KMS-11 (cell line): Measurements from ENCODE around the gene PICALM.
A peak's percentile ranks its signal among the peaks of the same experiment; 100 is the strongest.

ENCODE experiments used
- H2AFZ ChIP-seq: fragments of 200-600 bp; sonication (generic); 2 replicates; pipeline ENCODE4 v1.6.1; 2016; ENCODE audit warnings: antibody characterized with exemption, mixed run types, low read depth
- H3K27ac ChIP-seq: fragments of 200-600 bp; sonication (generic); 2 replicates; pipeline ENCODE4 v1.6.1; 2016; ENCODE audit warnings: mild to moderate bottlenecking, mixed run types
- H3K27me3 ChIP-seq: fragments of 200-600 bp; sonication (generic); 2 replicates; pipeline ENCODE4 v1.6.1; 2017; ENCODE audit warnings: mild to moderate bottlenecking, low read depth, mixed run types, moderate library complexity; ENCODE audit not compliant: insufficient read depth
- H3K36me3 ChIP-seq: fragments of 200-600 bp; sonication (generic); 2 replicates; pipeline ENCODE4 v1.6.1; 2017; ENCODE audit warnings: mild to moderate bottlenecking, mixed run types; ENCODE audit not compliant: insufficient read depth
- H3K4me1 ChIP-seq: fragments of 200-600 bp; sonication (generic); 2 replicates; pipeline ENCODE4 v1.6.1; 2016; ENCODE audit warnings: mild to moderate bottlenecking, low read depth, mixed run types; ENCODE audit not compliant: poor library complexity, severe bottlenecking
- H3K4me2 ChIP-seq: fragments of 200-600 bp; sonication (generic); 2 replicates; pipeline ENCODE4 v1.7.0; 2016; ENCODE audit warnings: mild to moderate bottlenecking, mixed run types
- H3K4me3 ChIP-seq: fragments of 200-600 bp; sonication (generic); IDR thresholded peaks from 2 replicates; pipeline ENCODE4 v1.6.1; 2017; ENCODE audit warnings: low read depth, low read length, mixed read lengths; ENCODE audit not compliant: insufficient read depth
- H3K79me2 ChIP-seq: fragments of 200-600 bp; sonication (generic); 2 replicates; pipeline ENCODE4 v1.6.1; 2016; ENCODE audit warnings: low read depth, mixed run types; ENCODE audit not compliant: insufficient read depth
- H3K9ac ChIP-seq: fragments of 200-600 bp; sonication (generic); 2 replicates; pipeline ENCODE4 v1.6.1; 2016; ENCODE audit warnings: mild to moderate bottlenecking, mixed run types
- H4K20me1 ChIP-seq: fragments of 200-600 bp; sonication (generic); 2 replicates; pipeline ENCODE4 v1.6.1; 2016; ENCODE audit warnings: mild to moderate bottlenecking, mixed run types; ENCODE audit not compliant: insufficient read depth
- CTCF ChIP-seq: fragments of 200-600 bp; sonication (generic); conservative IDR thresholded peaks from 2 replicates; pipeline ENCODE4 v1.6.1; 2017; ENCODE audit warnings: low read depth, mild to moderate bottlenecking, antibody characterized with exemption, low read length, moderate library complexity, mixed read lengths

The PICALM gene

DNA sequence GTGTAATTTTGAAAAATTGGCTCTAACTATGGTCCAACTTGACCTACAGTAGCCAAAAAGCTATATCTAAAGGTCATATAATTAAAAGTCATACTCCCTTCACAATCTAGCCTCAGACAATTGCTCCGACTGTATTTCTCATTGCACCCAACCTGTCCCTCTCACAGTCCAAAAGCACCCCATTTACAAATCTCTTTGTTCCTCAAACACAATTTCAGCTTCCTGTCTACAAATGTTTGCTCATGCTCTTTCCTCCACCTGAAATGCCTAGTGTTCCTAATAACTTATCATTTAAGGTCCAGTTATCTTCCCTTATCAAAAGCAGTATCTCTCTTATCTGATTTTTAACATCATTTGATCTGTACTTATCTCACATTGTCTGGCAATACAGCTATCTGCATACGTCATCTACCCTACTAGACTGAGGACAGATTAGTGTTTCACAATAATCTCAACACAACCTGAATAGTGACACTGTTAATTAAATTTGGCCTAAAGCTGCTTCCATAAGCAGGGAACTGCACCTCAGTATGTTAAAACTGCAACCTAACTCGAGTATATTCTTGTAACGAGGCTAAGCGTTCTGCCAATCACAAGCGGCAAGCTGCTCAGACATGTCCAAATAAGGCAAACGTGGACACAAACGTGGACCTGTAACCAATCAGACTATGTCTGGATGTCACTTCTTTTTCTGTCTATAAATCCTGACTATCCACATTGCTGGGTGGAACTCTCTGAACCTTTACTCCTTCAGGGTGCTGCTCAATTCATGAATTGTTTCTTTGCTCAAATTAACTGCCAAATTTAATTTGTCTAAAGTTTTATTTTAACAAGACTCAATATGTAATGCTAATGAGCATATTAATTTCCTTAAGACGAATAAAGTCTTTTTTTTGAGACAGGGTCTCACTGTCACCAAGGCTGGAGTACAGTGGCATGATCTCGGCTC is 15.9 kb downstream of the PICALM start:
- Histone ChIP-seq H2AFZ (no peak overlapping the region), H3K36me3 (no peaks in the 10 kb centered on the region), H3K27me3 (no peaks in the 10 kb centered on the region), H4K20me1 (peaks cover 92% of the 10 kb centered on the region), H3K4me3 (no peak overlapping the region), H3K79me2 (peaks cover 100% of the 10 kb centered on the region), H3K9ac (no peak overlapping the region), H3K4me2 (peak overlapping the region; percentile 27; the same call in 1 of the 2 replicates), H3K4me1 (peaks cover 65% of the 10 kb centered on the region), H3K27ac (no peak overlapping the region; the same call in 1 of the 2 replicates)
- TF ChIP-seq CTCF, result no peak

DNA sequence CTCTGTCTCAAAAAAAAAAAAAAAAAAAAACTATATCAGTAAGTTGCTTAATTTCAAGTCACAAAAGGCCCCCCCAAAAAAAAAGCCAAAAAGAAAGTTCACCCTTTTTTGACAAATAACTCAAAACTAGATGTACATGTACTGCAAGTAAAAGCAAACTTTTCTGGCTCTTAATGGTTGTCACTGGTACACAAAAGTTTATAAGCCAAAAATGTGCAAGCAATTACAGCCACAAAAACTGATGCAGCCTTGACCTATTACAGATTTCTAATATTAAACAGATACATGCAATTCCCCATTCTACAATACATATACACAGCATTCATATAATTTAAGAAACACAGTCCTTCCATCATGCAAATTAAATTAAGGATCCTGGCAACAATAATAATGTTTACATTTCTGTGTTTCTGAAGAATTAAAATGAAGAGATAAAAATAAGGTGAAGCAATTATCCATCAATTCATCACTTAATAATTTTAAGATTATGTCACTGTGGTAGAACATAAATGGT is 18.6 kb downstream of the PICALM start:
- Histone ChIP-seq H3K27me3 (no peaks in the 10 kb centered on the region), H3K9ac (no peak overlapping the region), H4K20me1 (peaks cover 90% of the 10 kb centered on the region), H3K36me3 (no peaks in the 10 kb centered on the region), H3K4me1 (peaks cover 75% of the 10 kb centered on the region), H3K27ac (no peak overlapping the region), H3K79me2 (peaks cover 100% of the 10 kb centered on the region), H3K4me3 (no peak overlapping the region), H3K4me2 (no peak overlapping the region), H2AFZ (no peak overlapping the region)
- TF ChIP-seq CTCF, result no peak

DNA sequence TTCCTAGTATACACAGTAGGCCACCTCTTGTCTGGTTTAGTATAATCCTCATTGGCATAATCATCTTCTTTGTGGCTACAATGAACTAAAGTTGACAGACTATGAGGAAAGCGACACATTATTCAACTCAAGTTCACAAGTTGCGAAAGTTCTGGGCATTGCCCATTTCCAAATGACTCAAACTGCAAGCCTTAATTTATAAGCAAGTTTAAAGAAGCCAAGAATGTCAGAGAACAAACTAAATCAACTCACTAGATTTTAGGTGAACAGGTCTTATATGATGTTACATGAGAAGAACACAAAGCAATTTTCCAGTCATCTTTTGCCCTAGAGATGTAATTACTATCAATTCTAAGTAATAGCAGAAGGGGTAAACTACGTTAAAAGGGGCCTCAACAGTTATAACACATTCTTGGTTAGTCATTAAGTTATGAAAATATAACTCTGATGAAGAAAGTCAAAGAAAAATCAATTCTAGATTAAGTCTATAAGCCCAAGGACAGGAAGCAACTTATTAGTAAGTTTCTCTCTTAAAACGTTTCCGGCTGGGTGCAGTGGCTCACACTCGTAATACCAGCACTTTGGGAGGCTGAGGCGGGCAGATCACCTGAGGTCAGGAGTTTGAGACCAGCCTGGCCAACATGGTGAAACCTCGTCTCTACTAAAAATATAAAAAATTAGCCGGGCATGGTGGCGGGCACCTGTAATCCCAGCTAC is 21.5 kb downstream of the PICALM start:
- Histone ChIP-seq H3K36me3 (no peaks in the 10 kb centered on the region), H2AFZ (no peak overlapping the region), H3K27ac (no peak overlapping the region), H3K79me2 (peaks cover 100% of the 10 kb centered on the region), H3K9ac (no peak overlapping the region), H4K20me1 (peaks cover 85% of the 10 kb centered on the region), H3K4me2 (no peak overlapping the region), H3K4me3 (no peak overlapping the region), H3K27me3 (no peaks in the 10 kb centered on the region), H3K4me1 (peaks cover 74% of the 10 kb centered on the region)
- no peak for TF ChIP-seq CTCF

- Histone ChIP-seq H3K4me3 (no peak overlapping the region), H4K20me1 (peaks cover 82% of the 10 kb centered on the region), H3K36me3 (no peaks in the 10 kb centered on the region), H3K27me3 (no peaks in the 10 kb centered on the region), H2AFZ (no peak overlapping the region), H3K4me2 (no peak overlapping the region), H3K79me2 (peaks cover 99% of the 10 kb centered on the region), H3K27ac (no peak overlapping the region), H3K9ac (no peak overlapping the region), H3K4me1 (peaks cover 79% of the 10 kb centered on the region)
- no peak for TF ChIP-seq CTCF
These were observed 22.8 kb downstream of the PICALM start for GRCh38 chr11:86046116-86046515.
